OCI-LY3 (cell line): ENCODE results near the gene SHROOM3.

ENCODE experiments used
- H2AFZ ChIP-seq: fragments of 200-600, 300-600 bp; shearing (Covaris generic); 2 replicates; pipeline ENCODE4 v1.6.0; 2014; ENCODE audit warnings: antibody characterized with exemption, low read depth, low read length
- H3K27ac ChIP-seq: fragments of 200-600, 300-600 bp; sonication (generic); 2 replicates; pipeline ENCODE4 v1.5.1; 2014; ENCODE audit warnings: mild to moderate bottlenecking, low read length, moderate library complexity, mixed read lengths
- H3K27me3 ChIP-seq: fragments of 200-600, 300-600 bp; sonication (generic); 2 replicates; pipeline ENCODE4 v1.6.1; 2014; ENCODE audit warnings: low read depth, low read length, mixed read lengths
- H3K36me3 ChIP-seq: fragments of 200-600, 300-600 bp; sonication (generic); replicated peaks from 2 replicates; pipeline ENCODE3; 2014; ENCODE audit warnings: low read depth, low read length, mixed read lengths
- H3K4me1 ChIP-seq: fragments of 300-600, 200-600 bp; sonication (generic); 2 replicates; pipeline ENCODE4 v1.6.1; 2014; ENCODE audit warnings: low read length, mixed read lengths
- H3K4me2 ChIP-seq: fragments of 200-600, 300-600 bp; sonication (generic); 2 replicates; pipeline ENCODE4 v1.6.1; 2014; ENCODE audit warnings: low read length, mixed read lengths
- H3K4me3 ChIP-seq: fragments of 300-600, 200-600 bp; sonication (generic); 2 replicates; pipeline ENCODE4 v1.5.1; 2014; ENCODE audit warnings: antibody characterized with exemption, mild to moderate bottlenecking, low read length, moderate library complexity
- H3K79me2 ChIP-seq: fragments of 300-600, 200-600 bp; shearing (Covaris generic); 2 replicates; pipeline ENCODE4 v1.6.1; 2014; ENCODE audit warnings: mild to moderate bottlenecking, low read length, mixed read lengths
- H3K9ac ChIP-seq: fragments of 300-600, 200-600 bp; shearing (Covaris generic); 2 replicates; pipeline ENCODE4 v1.6.0; 2014; ENCODE audit warnings: mild to moderate bottlenecking, low read length, moderate library complexity
- H3K9me3 ChIP-seq: fragments of 200-600, 300-600 bp; shearing (Covaris generic); 2 replicates; pipeline ENCODE4 v1.6.1; 2014; ENCODE audit warnings: low read length, mixed read lengths; ENCODE audit not compliant: insufficient read depth
- H4K20me1 ChIP-seq: fragments of 200-600, 300-600 bp; sonication (generic); 2 replicates; pipeline ENCODE4 v1.6.1; 2016; ENCODE audit warnings: low read length, mixed read lengths; ENCODE audit not compliant: insufficient read depth
- EZH2phosphoT487 ChIP-seq: fragments of 200-600 bp; shearing (Covaris generic); IDR thresholded peaks from 2 replicates; pipeline ENCODE4 v1.6.1; 2018; ENCODE audit warnings: antibody characterized with exemption, mixed run types, low read depth
- TF ChIP-seq, protein P1 (sequence below): fragments of 200-600, 300-600 bp; sonication (generic); IDR thresholded peaks from 2 replicates; pipeline ENCODE4 v1.5.1; 2014; ENCODE audit warnings: antibody characterized with exemption, low read length, low read depth

The SHROOM3 gene

DNA sequence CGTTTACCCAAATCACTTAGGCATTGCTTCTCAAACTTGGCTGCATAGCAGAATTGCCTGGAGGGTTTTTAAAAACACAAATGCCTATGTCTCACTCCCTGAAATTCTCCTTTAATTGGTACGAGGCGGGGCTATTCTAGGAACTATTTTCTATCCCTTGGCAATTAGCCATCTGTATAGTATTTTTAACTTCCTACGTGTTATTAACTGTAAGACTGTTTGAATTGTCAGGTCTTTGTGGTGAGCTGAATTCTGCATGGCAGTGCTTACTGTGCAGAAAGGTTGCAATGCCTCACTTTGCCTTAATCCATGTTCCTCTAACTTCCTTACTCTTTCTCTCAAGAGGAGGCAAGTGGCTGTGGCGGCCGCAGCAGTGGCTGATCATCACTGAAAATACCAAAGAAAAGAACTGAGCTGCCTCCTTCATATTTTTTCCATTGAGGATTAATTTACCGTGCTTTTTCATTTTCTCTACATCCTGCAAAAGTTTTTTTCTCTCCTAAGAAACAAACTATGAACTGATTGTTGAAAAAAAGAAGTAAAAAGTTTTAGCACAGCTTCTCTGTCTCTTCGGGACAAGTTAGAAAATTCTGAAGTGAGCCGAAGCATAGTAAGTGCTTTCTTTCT is at the start of gene SHROOM3:
Gene SHROOM3, plus strand, starts transcription at position 329 of the 627 bp plus-strand sequence. CDS start 824 bp downstream, outside the sequence.
- H3K4me2 ChIP-seq: peak within 1 kb of the TSS; percentile 62

DNA sequence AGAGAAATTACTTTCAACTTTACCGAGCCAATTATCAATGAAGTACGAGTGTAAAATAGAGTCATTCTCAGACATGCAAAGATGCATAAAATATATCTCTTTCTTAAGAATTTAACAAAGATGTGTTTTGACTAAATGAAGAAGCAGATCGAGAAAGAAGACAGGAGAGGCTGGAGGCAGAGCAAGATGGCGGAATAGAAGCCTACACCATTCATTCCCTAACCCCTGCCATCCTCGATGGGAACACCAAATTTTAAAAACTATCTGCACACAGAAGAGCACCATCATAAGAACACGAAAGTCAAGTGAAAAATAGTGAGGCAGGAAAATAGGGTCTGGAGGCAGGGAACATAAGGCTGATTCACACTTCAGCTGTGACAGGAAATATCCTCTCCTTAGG is 49.1 kb upstream of the SHROOM3 start:
- H2AFZ ChIP-seq: no peak overlapping the region
- TF ChIP-seq, protein P1, sequence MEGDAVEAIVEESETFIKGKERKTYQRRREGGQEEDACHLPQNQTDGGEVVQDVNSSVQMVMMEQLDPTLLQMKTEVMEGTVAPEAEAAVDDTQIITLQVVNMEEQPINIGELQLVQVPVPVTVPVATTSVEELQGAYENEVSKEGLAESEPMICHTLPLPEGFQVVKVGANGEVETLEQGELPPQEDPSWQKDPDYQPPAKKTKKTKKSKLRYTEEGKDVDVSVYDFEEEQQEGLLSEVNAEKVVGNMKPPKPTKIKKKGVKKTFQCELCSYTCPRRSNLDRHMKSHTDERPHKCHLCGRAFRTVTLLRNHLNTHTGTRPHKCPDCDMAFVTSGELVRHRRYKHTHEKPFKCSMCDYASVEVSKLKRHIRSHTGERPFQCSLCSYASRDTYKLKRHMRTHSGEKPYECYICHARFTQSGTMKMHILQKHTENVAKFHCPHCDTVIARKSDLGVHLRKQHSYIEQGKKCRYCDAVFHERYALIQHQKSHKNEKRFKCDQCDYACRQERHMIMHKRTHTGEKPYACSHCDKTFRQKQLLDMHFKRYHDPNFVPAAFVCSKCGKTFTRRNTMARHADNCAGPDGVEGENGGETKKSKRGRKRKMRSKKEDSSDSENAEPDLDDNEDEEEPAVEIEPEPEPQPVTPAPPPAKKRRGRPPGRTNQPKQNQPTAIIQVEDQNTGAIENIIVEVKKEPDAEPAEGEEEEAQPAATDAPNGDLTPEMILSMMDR: no peak
- TF ChIP-seq EZH2phosphoT487: no peak
- H3K4me2 ChIP-seq: no peak overlapping the region
- H3K36me3 ChIP-seq: no peaks in the 10 kb centered on the region
- H3K79me2 ChIP-seq: no peaks in the 10 kb centered on the region
- H3K27me3 ChIP-seq: no peaks in the 10 kb centered on the region
- H3K4me3 ChIP-seq: no peak overlapping the region
- no peak overlapping the region for H3K9ac ChIP-seq
- H3K27ac ChIP-seq: no peak overlapping the region
- no peaks in the 10 kb centered on the region for H3K4me1 ChIP-seq
- H4K20me1 ChIP-seq: no peaks in the 10 kb centered on the region
- peaks cover 8% of the 10 kb centered on the region; the same call in 1 of the 2 replicates for H3K9me3 ChIP-seq

More for the DNA sequence above, at the start of gene SHROOM3:
- no peak for TF ChIP-seq EZH2phosphoT487
- TF ChIP-seq, protein P1: no peak
- H4K20me1 ChIP-seq: no peaks in the 10 kb centered on the region
- H3K4me1 ChIP-seq: peaks cover 17% of the 10 kb centered on the region
- peak within 1 kb of the TSS; percentile 56 for H3K4me3 ChIP-seq
- no peak within 1 kb of the TSS for H3K9ac ChIP-seq
- H3K79me2 ChIP-seq: no peaks in the 10 kb centered on the region
- no peak within 1 kb of the TSS for H3K27ac ChIP-seq
- no peaks in the 10 kb centered on the region for H3K36me3 ChIP-seq
- H2AFZ ChIP-seq: peak within 1 kb of the TSS; percentile 47
- H3K27me3 ChIP-seq: peaks cover 53% of the 10 kb centered on the region
- H3K9me3 ChIP-seq: no peaks in the 10 kb centered on the region

DNA sequence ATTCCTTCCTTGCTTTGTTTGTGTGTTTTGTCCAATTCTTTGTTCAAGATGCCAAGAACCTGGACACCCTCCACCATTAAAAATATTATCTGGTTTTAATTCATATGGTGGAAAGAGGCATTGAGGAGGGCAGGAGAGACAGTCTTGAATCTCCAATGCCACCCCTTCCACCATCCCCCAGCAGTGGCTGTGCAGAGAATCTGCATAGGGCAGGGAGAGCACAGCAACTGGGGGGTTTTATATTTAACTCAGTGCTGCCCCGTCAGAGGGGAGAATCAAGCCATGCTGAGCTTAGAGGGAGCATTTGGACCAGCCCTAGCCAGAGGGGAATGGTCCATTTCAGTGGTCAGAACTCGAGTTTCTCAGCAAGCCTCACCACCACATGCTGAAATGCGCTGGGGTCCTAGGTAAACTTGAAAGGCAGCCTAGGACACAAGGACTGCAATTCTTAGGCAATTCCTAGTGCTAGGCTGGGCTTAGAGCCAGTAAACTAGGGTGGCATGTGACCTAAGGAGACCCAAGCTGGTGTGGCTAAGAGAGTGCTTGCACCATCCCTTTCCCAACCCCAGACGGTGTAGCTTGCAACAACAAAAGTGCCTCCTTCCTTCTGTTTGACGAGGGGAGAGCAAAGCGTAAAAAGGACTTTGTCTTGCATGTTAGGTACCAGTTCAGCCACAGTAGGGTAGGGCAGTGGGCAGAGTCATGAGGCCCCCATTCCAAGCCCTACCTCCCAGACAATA is 48.3 kb upstream of the SHROOM3 start:
- H3K4me2 ChIP-seq: no peak overlapping the region
- no peak overlapping the region for H2AFZ ChIP-seq
- H3K27ac ChIP-seq: no peak overlapping the region
- TF ChIP-seq EZH2phosphoT487: no peak
- TF ChIP-seq, protein P1: no peak
- no peaks in the 10 kb centered on the region for H3K36me3 ChIP-seq
- H3K9me3 ChIP-seq: peaks cover 8% of the 10 kb centered on the region; the same call in 1 of the 2 replicates
- H3K9ac ChIP-seq: no peak overlapping the region
- H3K79me2 ChIP-seq: no peaks in the 10 kb centered on the region
- H3K4me1 ChIP-seq: no peaks in the 10 kb centered on the region
- H3K4me3 ChIP-seq: no peak overlapping the region
- no peaks in the 10 kb centered on the region for H3K27me3 ChIP-seq
- no peaks in the 10 kb centered on the region for H4K20me1 ChIP-seq

DNA sequence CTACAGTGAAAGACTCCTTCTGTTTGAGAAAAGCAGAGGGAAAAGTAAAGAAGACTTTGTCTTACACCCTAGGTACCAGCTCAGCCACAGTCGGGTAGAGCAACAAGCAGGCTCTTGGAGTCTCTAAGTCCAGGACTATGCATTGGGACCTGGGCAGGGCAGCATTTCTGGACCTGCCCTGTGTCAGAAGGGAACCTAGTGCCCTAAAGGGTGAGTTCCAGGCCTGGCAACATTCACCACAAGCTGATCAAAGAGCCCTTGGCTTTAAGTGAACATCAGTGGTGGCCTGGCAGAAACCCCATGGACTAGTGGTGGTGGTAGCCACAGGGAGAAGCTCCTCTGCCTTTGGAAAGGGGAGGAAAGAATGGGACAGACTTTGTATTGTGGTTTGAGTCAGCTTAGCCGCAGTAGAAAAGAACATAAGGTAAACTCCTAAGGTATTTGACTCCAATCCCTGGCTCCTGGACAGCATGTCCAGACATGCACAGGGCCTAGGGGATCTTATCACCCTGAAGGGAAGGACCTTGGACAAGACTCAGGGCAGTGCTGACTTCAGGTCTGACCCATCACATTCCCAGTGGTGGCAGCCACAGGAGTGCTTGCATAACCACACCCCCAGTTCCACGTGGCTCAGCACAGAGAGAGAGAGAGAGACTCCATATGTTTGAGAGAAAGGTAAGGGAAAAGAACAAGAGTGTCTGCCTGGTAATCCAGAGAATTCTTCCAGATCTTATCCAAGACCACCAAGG is 46.7 kb upstream of the SHROOM3 start:
- Histone ChIP-seq H3K27ac (no peak overlapping the region), H3K9me3 (peaks cover 8% of the 10 kb centered on the region; the same call in 1 of the 2 replicates), H3K9ac (no peak overlapping the region), H3K4me1 (no peaks in the 10 kb centered on the region), H4K20me1 (no peaks in the 10 kb centered on the region), H3K4me3 (no peak overlapping the region), H3K79me2 (no peaks in the 10 kb centered on the region), H3K4me2 (no peak overlapping the region), H3K36me3 (no peaks in the 10 kb centered on the region), H2AFZ (no peak overlapping the region), H3K27me3 (no peaks in the 10 kb centered on the region)
- TF ChIP-seq EZH2phosphoT487: no peak
- TF ChIP-seq, protein P1: no peak
